ENCODE measurements around the gene DAND5.

DAND5 gene

DNA sequence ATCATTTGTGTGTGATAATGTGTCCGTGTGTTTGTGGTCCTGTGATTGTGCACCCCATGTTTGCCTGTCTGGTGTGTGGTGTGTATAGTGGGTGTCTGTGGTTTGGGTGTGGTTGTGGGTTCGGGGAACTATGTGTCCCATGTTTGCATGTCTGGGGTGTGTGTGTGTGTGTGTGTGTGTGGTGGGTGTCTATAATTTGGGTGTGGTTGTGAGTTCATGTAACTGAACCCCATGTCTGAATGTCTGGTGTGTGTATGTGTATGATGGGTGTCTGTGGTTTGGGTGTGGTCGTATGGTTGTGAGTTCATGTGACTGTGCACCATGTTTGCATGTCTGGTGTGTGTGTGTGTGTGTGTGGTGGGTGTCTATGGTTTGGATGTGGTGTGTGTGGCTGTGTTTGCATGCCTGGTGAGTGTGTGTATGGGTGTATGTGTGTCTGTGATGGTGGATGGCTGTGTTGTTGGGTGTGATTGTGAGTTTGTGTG, 14.8 kb downstream of the DAND5 start:
- Histone ChIP-seq H3K27ac (no peak overlapping the region), H3K4me3 (no peak overlapping the region)
- DNase-seq (ENCODE audit: low spot score): no peak
- TF ChIP-seq, protein P1, sequence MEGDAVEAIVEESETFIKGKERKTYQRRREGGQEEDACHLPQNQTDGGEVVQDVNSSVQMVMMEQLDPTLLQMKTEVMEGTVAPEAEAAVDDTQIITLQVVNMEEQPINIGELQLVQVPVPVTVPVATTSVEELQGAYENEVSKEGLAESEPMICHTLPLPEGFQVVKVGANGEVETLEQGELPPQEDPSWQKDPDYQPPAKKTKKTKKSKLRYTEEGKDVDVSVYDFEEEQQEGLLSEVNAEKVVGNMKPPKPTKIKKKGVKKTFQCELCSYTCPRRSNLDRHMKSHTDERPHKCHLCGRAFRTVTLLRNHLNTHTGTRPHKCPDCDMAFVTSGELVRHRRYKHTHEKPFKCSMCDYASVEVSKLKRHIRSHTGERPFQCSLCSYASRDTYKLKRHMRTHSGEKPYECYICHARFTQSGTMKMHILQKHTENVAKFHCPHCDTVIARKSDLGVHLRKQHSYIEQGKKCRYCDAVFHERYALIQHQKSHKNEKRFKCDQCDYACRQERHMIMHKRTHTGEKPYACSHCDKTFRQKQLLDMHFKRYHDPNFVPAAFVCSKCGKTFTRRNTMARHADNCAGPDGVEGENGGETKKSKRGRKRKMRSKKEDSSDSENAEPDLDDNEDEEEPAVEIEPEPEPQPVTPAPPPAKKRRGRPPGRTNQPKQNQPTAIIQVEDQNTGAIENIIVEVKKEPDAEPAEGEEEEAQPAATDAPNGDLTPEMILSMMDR (IDR thresholded peaks at IDR 0.05): no peak

- peak overlapping the region in 1 of 2 donors; percentile 16 for H3K27ac ChIP-seq
- TF ChIP-seq, protein P1 (IDR thresholded peaks at IDR 0.05): no peak
- no peak overlapping the region for H3K4me3 ChIP-seq
- no peak for DNase-seq (ENCODE audit: low spot score)
These were observed 15.3 kb downstream of the DAND5 start for GRCh38 chr19:12984683-12985048.

DNA sequence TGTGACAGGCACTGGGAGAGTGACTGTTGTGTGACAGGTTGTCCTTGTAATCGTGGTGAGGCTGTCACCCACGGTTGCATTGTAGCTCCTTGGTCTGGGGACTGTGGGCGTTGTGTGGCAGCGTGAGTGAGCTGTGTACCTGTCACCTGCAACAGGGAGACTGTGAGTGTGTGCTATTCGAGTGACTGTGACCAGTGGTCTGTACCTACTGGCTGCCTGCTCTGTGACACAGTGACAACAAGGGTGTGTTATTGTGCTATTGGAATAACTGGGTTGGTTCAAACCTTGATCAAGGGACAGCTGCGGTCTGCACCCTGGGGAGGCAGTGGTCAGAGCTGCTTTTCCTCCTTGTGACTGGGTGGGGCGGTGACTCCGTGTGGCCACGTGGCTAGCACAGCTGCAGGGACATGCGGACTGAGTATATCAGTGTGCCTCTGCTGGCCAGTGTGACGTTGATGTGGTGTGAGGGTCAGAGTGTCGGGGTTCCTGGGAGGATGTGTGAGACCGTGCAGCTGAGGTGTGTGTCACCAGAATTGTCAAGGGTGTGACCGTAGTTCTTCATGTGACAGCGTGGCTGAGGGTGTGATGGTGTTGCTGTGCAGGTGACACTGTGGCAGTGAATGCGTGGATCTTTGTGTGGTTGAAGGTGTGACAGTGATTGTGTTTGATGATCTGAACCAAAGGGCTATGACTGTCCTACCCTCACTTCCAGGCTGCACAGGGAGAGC, 15.8 kb downstream of the DAND5 start:
- DNase-seq (ENCODE audit: low spot score): no peak
- Histone ChIP-seq H3K27ac (peak overlapping the region in 1 of 2 donors; percentile 16), H3K4me3 (no peak overlapping the region)
- TF ChIP-seq, protein P1 (IDR thresholded peaks at IDR 0.05): no peak

GRCh38 chr19:12986726-12987125, 17.4 kb downstream of the DAND5 start:
- TF ChIP-seq, protein P1 (IDR thresholded peaks at IDR 0.05): no peak
- no peak overlapping the region for H3K4me3 ChIP-seq
- H3K27ac ChIP-seq: no peak overlapping the region
- no peak for DNase-seq (ENCODE audit: low spot score)

GRCh38 chr19:12987190-12987589, 17.8 kb downstream of the DAND5 start:
- no peak overlapping the region for H3K27ac ChIP-seq
- H3K4me3 ChIP-seq: no peak overlapping the region
- TF ChIP-seq, protein P1 (IDR thresholded peaks at IDR 0.05): no peak
- no peak for DNase-seq (ENCODE audit: low spot score)

DNA sequence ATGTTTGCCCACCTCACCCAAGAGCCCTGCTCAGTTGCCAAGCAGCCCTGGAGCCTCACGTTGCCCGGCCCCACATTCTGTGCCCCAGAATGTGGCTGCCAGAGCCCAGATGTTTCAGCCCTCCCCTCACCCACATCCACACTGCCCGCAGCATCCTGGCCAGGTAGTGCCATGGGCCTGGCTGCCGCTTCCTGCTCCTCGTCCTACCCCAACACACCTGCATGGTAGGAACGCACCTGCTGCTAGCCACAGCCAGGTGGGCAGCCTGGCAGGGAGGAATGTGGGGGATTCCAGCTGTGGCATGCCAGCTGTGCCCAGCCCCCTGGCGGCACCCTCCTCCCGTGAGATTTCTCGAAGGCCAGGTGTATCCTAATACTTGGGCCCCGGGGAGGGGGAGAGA, 18.4 kb downstream of the DAND5 start:
- no peak overlapping the region for H3K4me3 ChIP-seq
- DNase-seq (ENCODE audit: low spot score): no peak
- no peak overlapping the region for H3K27ac ChIP-seq
- TF ChIP-seq, protein P1 (IDR thresholded peaks at IDR 0.05): no peak

DNA sequence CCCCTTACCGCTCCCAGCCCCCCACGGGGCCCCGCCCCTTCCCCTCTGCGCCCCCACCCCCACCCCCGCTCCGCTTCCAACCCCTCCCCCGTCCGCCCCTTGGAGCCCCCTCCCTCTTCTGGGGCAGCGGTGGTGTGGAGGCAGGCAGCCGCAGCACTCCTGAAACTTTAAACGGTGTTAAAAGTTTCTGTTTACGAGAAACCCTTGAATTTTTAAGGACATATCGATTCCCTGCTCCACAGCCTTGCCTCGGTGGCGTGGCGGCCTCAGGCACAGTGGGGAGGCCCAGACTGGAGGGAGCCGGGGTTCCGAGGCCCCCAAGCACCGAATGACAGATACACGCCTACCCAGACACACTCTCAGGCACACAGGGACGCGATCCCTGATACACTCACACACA, 21.1 kb downstream of the DAND5 start:
- H3K27ac ChIP-seq: no peak overlapping the region
- TF ChIP-seq, protein P1 (IDR thresholded peaks at IDR 0.05): no peak
- no peak for DNase-seq (ENCODE audit: low spot score)
- H3K4me3 ChIP-seq: no peak overlapping the region
